SK-N-SH treated with all-trans-retinoic acid at 6 μM for 48 hours (cell line): ENCODE measurements around the gene SRRM1.

ENCODE experiments used
- ATAC-seq: fragments of 200-7000 bp; cut with Tn5 transposase; 3 replicates; pipeline ENCODE4 v1.9.1; 2020; ENCODE audit warnings: mild to moderate bottlenecking, moderate library complexity
- BACH2 ChIP-seq: fragments of 250-450 bp; sonication (Bioruptor Pico); IDR thresholded peaks from 2 replicates; pipeline ENCODE4 v1.9.0; 2021; ENCODE audit warnings: mild to moderate bottlenecking, borderline replicate concordance
- CSDC2 ChIP-seq: fragments of 250-450 bp; sonication (Bioruptor Pico); IDR thresholded peaks from 2 replicates; pipeline ENCODE4 v1.5.0; 2020; ENCODE audit warnings: mild to moderate bottlenecking, moderate library complexity
- ESRRG ChIP-seq: fragments of 250-450 bp; sonication (Bioruptor Pico); IDR thresholded peaks from 2 replicates; pipeline ENCODE4 v1.6.1; 2021; ENCODE audit warnings: mild to moderate bottlenecking
- GLIS3 ChIP-seq: fragments of 250-450 bp; sonication (Bioruptor Pico); IDR thresholded peaks from 2 replicates; pipeline ENCODE4 v1.5.0; 2020; ENCODE audit warnings: mild to moderate bottlenecking, moderate library complexity
- ISL1 ChIP-seq: fragments of 250-450 bp; sonication (Bioruptor Pico); IDR thresholded peaks from 2 replicates; pipeline ENCODE4 v2.1.2; 2022; ENCODE audit warnings: mild to moderate bottlenecking, moderate library complexity
- PPARA ChIP-seq: fragments of 250-450 bp; sonication (Bioruptor Pico); IDR thresholded peaks from 2 replicates; pipeline ENCODE4 v1.5.0; 2020; ENCODE audit warnings: mild to moderate bottlenecking, borderline replicate concordance
- RARB ChIP-seq: fragments of 250-450 bp; sonication (Bioruptor Pico); IDR thresholded peaks from 2 replicates; pipeline ENCODE4 v1.8.0; 2021; ENCODE audit warnings: mild to moderate bottlenecking, moderate library complexity
- SNAI2 ChIP-seq: fragments of 250-450 bp; sonication (Bioruptor Pico); IDR thresholded peaks from 2 replicates; pipeline ENCODE4 v1.5.0; 2020; ENCODE audit warnings: mild to moderate bottlenecking, moderate library complexity
- TOX ChIP-seq: fragments of 250-450 bp; sonication (Bioruptor Pico); IDR thresholded peaks from 2 replicates; pipeline ENCODE4 v1.8.0; 2021; ENCODE audit warnings: mild to moderate bottlenecking, moderate library complexity, borderline replicate concordance
- ZC3H10 ChIP-seq: fragments of 250-450 bp; sonication (Bioruptor Pico); IDR thresholded peaks from 2 replicates; pipeline ENCODE4 v1.5.1; 2021; ENCODE audit warnings: mild to moderate bottlenecking, moderate library complexity
- ZFP3 ChIP-seq: fragments of 250-450 bp; sonication (Bioruptor Pico); IDR thresholded peaks from 2 replicates; pipeline ENCODE4 v1.5.0; 2020; ENCODE audit warnings: mild to moderate bottlenecking, moderate library complexity
- ZFP30 ChIP-seq: fragments of 450-650 bp; formaldehyde crosslinking; IDR thresholded peaks from 2 replicates; pipeline ENCODE4 v1.5.0; 2022; ENCODE audit warnings: mild to moderate bottlenecking, moderate library complexity
- ZNF70 ChIP-seq: fragments of 450-650 bp; formaldehyde crosslinking; IDR thresholded peaks from 2 replicates; pipeline ENCODE4 v1.5.0; 2020; ENCODE audit warnings: mild to moderate bottlenecking, moderate library complexity
- TF ChIP-seq, protein P1 (sequence below): fragments of 250-450 bp; sonication (Bioruptor Pico); IDR thresholded peaks from 2 replicates; pipeline ENCODE4 v1.5.0; 2020; ENCODE audit warnings: mild to moderate bottlenecking, moderate library complexity
- TF ChIP-seq, protein P2 (sequence below): fragments of 250-450 bp; sonication (Bioruptor Pico); IDR thresholded peaks from 2 replicates; pipeline ENCODE4 v1.8.0; 2020; ENCODE audit warnings: mild to moderate bottlenecking, moderate library complexity, borderline replicate concordance
- TF ChIP-seq, protein P3 (sequence below): fragments of 250-450 bp; sonication (Bioruptor Pico); IDR thresholded peaks from 2 replicates; pipeline ENCODE4 v1.5.1; 2021; ENCODE audit warnings: mild to moderate bottlenecking, moderate library complexity
- TF ChIP-seq, protein P4 (sequence below): fragments of 250-450 bp; sonication (Bioruptor Pico); IDR thresholded peaks from 2 replicates; pipeline ENCODE4 v1.5.1; 2020; ENCODE audit warnings: low read depth, mild to moderate bottlenecking, moderate library complexity

SRRM1 gene

GRCh38 chr1:24657781-24658180 lies 14.7 kb downstream of the SRRM1 start (continued):
- TF ChIP-seq, protein P1, sequence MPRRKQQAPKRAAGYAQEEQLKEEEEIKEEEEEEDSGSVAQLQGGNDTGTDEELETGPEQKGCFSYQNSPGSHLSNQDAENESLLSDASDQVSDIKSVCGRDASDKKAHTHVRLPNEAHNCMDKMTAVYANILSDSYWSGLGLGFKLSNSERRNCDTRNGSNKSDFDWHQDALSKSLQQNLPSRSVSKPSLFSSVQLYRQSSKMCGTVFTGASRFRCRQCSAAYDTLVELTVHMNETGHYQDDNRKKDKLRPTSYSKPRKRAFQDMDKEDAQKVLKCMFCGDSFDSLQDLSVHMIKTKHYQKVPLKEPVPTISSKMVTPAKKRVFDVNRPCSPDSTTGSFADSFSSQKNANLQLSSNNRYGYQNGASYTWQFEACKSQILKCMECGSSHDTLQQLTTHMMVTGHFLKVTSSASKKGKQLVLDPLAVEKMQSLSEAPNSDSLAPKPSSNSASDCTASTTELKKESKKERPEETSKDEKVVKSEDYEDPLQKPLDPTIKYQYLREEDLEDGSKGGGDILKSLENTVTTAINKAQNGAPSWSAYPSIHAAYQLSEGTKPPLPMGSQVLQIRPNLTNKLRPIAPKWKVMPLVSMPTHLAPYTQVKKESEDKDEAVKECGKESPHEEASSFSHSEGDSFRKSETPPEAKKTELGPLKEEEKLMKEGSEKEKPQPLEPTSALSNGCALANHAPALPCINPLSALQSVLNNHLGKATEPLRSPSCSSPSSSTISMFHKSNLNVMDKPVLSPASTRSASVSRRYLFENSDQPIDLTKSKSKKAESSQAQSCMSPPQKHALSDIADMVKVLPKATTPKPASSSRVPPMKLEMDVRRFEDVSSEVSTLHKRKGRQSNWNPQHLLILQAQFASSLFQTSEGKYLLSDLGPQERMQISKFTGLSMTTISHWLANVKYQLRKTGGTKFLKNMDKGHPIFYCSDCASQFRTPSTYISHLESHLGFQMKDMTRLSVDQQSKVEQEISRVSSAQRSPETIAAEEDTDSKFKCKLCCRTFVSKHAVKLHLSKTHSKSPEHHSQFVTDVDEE = no peak

DNA sequence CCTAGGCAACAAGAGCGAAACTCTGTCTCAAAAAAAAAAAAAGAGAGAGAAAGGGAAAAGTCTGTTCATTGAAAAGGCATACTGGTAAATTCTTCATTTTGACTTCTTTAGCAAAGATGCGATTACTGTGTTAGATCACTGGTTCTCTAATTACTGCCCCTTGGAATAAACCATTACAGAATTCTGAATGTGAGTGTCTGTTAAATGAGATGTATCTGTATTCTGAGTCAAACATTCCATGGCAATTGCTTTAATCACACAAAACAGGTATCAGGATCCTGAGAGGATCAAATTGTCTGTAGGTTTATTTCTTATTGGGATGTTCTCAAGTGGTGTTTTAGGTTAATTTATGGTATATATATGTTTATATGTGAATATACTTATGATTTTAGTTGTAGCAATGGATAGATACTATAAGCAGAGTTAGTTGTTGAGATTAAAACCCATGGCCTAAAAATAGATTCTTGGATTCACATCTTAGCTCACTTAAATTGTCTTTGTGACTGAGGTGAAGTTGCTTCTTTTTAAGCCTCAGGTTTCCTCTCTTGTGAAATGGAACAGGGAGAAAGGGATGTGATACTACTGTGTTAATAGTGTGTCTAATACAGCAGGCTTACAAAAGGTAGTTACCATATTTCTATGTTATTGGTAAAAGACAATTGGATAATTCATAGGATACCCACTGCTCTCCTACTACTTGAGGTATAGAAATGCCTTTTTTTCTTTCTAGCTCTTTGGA lies 16.2 kb downstream of the SRRM1 start:
- TF ChIP-seq, protein P2, sequence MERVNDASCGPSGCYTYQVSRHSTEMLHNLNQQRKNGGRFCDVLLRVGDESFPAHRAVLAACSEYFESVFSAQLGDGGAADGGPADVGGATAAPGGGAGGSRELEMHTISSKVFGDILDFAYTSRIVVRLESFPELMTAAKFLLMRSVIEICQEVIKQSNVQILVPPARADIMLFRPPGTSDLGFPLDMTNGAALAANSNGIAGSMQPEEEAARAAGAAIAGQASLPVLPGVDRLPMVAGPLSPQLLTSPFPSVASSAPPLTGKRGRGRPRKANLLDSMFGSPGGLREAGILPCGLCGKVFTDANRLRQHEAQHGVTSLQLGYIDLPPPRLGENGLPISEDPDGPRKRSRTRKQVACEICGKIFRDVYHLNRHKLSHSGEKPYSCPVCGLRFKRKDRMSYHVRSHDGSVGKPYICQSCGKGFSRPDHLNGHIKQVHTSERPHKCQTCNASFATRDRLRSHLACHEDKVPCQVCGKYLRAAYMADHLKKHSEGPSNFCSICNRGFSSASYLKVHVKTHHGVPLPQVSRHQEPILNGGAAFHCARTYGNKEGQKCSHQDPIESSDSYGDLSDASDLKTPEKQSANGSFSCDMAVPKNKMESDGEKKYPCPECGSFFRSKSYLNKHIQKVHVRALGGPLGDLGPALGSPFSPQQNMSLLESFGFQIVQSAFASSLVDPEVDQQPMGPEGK (CRISPR knock-in tag) = no peak
- TF ChIP-seq PPARA (no peak), ZFP3 (CRISPR knock-in tag) (no peak)
- no peak for ATAC-seq

DNA sequence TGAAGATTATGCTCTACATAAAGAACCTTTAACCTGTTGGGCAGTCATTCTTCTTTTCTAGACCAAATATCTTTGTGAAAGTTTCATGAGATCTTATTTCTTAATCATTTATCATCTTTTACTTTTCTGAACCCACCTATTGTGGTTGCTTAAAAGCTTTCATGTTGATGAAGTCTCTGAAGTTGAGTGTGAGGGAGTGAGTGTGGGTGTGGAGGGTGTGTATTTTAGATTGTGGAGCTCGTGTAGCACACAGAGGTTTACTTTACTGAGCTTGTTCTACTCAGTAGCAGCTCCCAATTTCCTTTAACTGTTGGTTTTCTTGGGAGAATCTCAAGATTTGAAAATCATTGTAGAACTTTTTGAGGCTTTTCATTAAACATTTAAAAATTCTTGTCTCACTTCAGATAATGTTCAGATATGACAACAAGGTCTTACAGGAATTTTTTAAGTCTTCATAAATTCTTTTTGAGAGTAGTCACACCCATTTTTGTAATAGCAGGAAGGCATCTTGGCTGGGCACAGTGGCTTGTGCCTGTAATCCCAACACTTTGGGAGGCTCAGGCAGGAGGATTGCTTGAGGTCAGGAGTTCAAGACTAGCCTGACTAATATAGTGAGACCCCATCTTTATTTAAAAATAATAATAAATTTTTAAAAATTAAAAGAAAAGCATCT lies 17.0 kb downstream of the SRRM1 start:
- no peak for TF ChIP-seq ESRRG
- ATAC-seq = no peak

DNA sequence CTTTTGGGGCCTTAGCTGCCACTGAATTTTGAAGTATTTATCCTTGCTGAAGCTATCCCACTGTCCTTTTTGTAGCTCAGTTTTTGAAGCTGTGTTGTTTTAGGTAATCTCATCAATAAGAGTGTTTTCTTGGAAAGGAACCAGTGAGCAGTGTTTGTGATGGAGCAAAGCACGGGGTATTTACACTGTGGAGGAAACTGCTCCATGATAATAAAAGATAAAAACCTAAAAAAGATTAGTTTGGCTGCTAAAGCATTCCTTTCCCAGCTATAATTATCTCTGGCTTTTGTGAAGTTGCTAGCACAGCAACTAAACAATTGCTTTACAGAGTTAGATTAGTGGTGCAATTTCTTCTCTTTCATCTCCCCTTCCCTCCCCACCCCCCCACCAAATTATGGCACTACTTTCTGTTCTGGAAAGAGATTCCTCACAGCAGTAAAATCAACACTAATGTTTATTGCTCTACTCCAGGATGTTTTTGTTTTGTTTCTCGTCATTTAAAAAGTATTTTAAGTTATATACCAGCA lies 21.5 kb downstream of the SRRM1 start:
- TF ChIP-seq BACH2 (CRISPR knock-in tag) = no peak
- TF ChIP-seq, protein P1 = no peak
- TF ChIP-seq RARB (CRISPR knock-in tag) = no peak
- no peak for ATAC-seq

DNA sequence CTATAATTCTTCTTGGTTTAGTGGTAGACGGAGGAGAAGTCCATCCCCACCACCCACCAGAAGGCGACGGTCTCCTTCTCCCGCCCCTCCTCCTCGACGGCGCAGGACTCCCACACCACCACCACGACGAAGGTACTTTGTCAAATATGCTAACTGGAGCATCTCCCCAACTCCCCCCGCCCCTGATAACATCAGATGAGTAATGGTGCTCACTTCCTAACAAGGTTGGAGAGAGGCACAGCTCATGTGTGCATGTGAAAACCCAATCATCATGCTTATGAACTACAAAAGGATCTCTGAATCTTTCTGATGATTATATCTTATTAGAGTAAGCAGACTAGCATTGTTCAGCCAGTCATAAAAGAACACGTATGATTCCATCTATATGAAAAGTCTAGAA lies 23.7 kb downstream of the SRRM1 start:
- ATAC-seq = no peak
- TF ChIP-seq ZNF70 (CRISPR knock-in tag) = no peak
- TF ChIP-seq ISL1 (CRISPR knock-in tag) = no peak
- TF ChIP-seq, protein P1 = no peak
- no peak for TF ChIP-seq ZFP30 (CRISPR knock-in tag)
- TF ChIP-seq, protein P2 (CRISPR knock-in tag) = no peak
- TF ChIP-seq, protein P3, sequence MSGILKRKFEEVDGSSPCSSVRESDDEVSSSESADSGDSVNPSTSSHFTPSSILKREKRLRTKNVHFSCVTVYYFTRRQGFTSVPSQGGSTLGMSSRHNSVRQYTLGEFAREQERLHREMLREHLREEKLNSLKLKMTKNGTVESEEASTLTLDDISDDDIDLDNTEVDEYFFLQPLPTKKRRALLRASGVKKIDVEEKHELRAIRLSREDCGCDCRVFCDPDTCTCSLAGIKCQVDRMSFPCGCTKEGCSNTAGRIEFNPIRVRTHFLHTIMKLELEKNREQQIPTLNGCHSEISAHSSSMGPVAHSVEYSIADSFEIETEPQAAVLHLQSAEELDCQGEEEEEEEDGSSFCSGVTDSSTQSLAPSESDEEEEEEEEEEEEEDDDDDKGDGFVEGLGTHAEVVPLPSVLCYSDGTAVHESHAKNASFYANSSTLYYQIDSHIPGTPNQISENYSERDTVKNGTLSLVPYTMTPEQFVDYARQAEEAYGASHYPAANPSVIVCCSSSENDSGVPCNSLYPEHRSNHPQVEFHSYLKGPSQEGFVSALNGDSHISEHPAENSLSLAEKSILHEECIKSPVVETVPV (CRISPR knock-in tag) = no peak
- TF ChIP-seq GLIS3 = no peak
- TF ChIP-seq TOX (CRISPR knock-in tag) = no peak
- TF ChIP-seq RARB (CRISPR knock-in tag) = no peak
- no peak for TF ChIP-seq ZC3H10 (CRISPR knock-in tag)
- no peak for TF ChIP-seq CSDC2 (CRISPR knock-in tag)
- no peak for TF ChIP-seq ESRRG
- TF ChIP-seq SNAI2 = no peak
- TF ChIP-seq, protein P4, sequence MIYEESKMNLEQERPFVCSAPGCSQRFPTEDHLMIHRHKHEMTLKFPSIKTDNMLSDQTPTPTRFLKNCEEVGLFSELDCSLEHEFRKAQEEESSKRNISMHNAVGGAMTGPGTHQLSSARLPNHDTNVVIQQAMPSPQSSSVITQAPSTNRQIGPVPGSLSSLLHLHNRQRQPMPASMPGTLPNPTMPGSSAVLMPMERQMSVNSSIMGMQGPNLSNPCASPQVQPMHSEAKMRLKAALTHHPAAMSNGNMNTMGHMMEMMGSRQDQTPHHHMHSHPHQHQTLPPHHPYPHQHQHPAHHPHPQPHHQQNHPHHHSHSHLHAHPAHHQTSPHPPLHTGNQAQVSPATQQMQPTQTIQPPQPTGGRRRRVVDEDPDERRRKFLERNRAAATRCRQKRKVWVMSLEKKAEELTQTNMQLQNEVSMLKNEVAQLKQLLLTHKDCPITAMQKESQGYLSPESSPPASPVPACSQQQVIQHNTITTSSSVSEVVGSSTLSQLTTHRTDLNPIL (CRISPR knock-in tag) = no peak
